ENCODE data around the gene CISTR. TPM values are rescaled to one million over a fixed set of nuclear protein-coding genes. Genes with fewer than 3 reads are reported as not detected.

Gene CISTR
- total and polyA plus RNA-seq, 3 donors from 2014 or later = not detected

- Histone ChIP-seq H3K9me3 (no peaks in the 10 kb centered on the region), H3K27ac (no peak overlapping the region), H3K4me3 (no peak overlapping the region), H3K27me3 (no peaks in the 10 kb centered on the region), H3K36me3 (ENCODE audit: low read depth, missing control alignments) (no peaks in the 10 kb centered on the region), H3K4me1 (peaks cover 12% of the 10 kb centered on the region)
- WGBS, 2 donors = 54 to 61% methylated on average over 7 of the region's 7 CpGs
- intact Hi-C loops (cut with DNase I; ENCODE audit: low total_unique reads) = no loop called here
- TF ChIP-seq CTCF (IDR thresholded peaks at IDR 0.05) = no peak
- TF ChIP-seq POLR2A (IDR thresholded peaks at IDR 0.05) = no peak
- no peak for DNase-seq
These were observed 2.4 kb upstream of the CISTR start for GRCh38 chr12:53754188-53754585.

DNA sequence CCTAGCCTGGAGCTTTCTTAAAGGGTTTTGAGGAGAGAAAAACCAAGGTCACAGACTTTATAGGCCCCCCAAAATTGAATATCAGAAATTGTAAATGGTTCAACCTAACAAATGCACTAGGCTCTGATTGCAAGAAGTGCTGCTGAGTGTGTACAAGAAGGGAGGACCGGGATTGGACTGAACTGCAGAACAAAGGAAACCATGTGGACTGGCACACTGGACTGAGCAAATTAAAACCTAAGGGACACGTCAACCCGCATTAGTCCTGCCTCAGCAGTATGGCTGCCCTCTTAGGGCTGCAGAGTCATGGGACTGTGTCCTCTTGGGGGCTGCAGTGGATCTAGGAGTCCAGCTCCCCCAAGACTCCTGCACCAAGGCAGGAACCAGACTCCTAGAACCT is 842 bp upstream of the CISTR start:
- no peaks in the 10 kb centered on the region for H3K27me3 ChIP-seq
- H3K36me3 ChIP-seq (ENCODE audit: low read depth, missing control alignments) = no peaks in the 10 kb centered on the region
- intact Hi-C loops (cut with DNase I; ENCODE audit: low total_unique reads) = no loop called here
- 76 to 84% methylated on average over 3 of the region's 3 CpGs for WGBS, 2 donors
- H3K4me3 ChIP-seq = no peak overlapping the region
- peaks cover 12% of the 10 kb centered on the region for H3K4me1 ChIP-seq
- no peak overlapping the region for H3K27ac ChIP-seq
- no peak for DNase-seq
- TF ChIP-seq CTCF (IDR thresholded peaks at IDR 0.05) (no peak), POLR2A (IDR thresholded peaks at IDR 0.05) (no peak)
- no peaks in the 10 kb centered on the region for H3K9me3 ChIP-seq

DNA sequence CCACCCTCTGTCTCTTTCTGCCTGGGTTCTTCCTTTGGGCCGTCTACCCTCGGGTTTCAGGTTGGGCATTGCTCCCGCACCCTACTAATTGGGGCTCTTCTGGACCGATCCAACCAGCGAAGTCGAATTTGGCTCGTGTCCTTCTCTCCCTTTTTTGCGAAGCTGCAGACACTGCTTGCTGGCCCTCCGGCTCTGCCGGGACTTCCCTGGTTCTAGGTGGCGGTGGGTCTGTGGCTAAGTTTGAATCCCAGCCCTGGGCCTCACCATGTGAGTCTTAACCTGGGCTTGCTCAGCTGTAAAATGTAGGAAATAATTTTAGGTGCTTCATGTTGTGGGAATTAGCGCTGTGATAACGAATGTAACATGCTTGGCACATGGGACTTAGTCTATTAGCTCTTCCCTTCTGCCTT is 418 bp upstream of the CISTR start:
- Histone ChIP-seq H3K4me1 (peaks cover 12% of the 10 kb centered on the region), H3K36me3 (ENCODE audit: low read depth, missing control alignments) (no peaks in the 10 kb centered on the region), H3K27me3 (no peaks in the 10 kb centered on the region), H3K9me3 (no peaks in the 10 kb centered on the region), H3K27ac (no peak overlapping the region), H3K4me3 (peak overlapping the region in 1 of 2 donors; percentile 65)
- DNase-seq = no peak
- TF ChIP-seq CTCF (IDR thresholded peaks at IDR 0.05) (no peak), POLR2A (IDR thresholded peaks at IDR 0.05) (no peak)
- 39 to 40% methylated on average over 13 of the region's 13 CpGs for WGBS, 2 donors
- intact Hi-C loops (cut with DNase I; ENCODE audit: low total_unique reads) = no loop called here

DNA sequence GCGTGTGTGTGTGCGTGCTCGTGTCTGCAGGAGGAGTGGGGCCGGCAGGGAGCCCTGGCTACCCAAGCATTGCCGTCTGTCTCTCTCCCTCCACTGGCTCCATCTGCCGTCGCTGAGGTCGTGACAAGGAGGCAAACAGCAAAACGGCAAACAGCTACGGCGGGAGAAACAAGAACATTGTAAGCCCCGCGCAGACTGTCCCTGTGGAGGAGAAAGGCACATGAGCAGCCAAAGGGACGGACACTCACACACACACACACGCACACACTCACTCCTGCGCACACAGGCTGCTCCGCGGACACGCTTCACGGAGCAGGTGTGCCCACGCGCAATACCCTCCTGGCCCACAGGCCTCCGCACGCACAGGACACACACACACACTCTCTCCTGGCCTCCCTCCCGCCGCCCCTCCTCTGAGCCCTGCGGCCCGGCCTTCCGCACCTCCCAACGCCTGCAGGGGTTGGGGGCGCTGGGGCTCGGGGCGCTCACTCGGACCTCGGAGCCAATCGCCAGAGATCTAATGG is 905 bp downstream of the CISTR start:
- Histone ChIP-seq H3K27ac (no peak overlapping the region), H3K36me3 (ENCODE audit: low read depth, missing control alignments) (no peaks in the 10 kb centered on the region), H3K4me1 (peaks cover 12% of the 10 kb centered on the region), H3K9me3 (no peaks in the 10 kb centered on the region), H3K4me3 (peak overlapping the region; percentile 41 to 65), H3K27me3 (no peaks in the 10 kb centered on the region)
- DNase-seq = peak; percentile 41
- 5 to 15% methylated on average over 5 to 36 of the region's 36 CpGs for WGBS, 2 donors
- intact Hi-C loops (cut with DNase I; ENCODE audit: low total_unique reads) = no loop called here
- TF ChIP-seq POLR2A (IDR thresholded peaks at IDR 0.05) (no peak), CTCF (IDR thresholded peaks at IDR 0.05) (no peak)

Data from testis (tissue), 3 donors.